Stimulated activated CD8-positive, alpha-beta memory T cell treated with anti-CD3 and anti-CD28 coated beads, Interleukin-7, amount 100 ng/mL, for 1 hour (primary cell): Measurements from ENCODE around the gene TCAF2.
"Not testable (repeated sequence)": the region's sequence is repeated elsewhere in the genome, so short reads cannot be mapped to it uniquely, and the experiment has no call there.

Experiments
- DNase-seq, 2 donors: peaks; one replicate each; pipeline ENCODE4 v3.0.0-alpha.2; 2020; ENCODE audit warnings: low read depth in 2 of 2

Gene TCAF2

GRCh38 chr7:143620646-143621045 is at the start of gene TCAF2:
Gene TCAF2 (plus strand): TSS chr7:143620974.
- peak; percentile 37 to 50 for DNase-seq

DNA sequence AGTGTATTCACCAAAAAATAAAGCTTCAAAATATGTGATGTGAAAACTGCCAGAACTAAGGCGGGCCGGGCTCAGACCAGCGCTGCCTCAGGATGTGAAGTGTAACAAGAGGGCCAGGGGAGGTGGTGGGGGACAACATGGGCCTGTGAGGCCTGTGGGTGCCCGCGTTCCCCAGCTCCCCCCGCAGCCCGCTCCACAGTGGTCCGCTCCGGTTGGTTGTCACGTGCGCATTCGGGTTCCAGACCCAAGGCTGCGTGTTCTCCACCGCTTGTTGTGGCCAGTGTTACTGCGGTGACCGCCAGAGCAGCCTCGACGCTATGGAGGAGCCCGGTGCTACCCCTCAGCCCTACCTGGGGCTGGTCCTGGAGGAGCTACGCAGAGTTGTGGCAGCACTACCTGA is 49.3 kb upstream of the TCAF2 start, which contains the start of gene CTAGE15:
Gene CTAGE15 (plus strand): TSS at position 301 of the 400 bp plus-strand sequence. CDS start 17 bp downstream, at position 318.
- not testable (repeated sequence) for DNase-seq

GRCh38 chr7:143588183-143588582 is 32.6 kb upstream of the TCAF2 start:
- not testable (repeated sequence) for DNase-seq

DNA sequence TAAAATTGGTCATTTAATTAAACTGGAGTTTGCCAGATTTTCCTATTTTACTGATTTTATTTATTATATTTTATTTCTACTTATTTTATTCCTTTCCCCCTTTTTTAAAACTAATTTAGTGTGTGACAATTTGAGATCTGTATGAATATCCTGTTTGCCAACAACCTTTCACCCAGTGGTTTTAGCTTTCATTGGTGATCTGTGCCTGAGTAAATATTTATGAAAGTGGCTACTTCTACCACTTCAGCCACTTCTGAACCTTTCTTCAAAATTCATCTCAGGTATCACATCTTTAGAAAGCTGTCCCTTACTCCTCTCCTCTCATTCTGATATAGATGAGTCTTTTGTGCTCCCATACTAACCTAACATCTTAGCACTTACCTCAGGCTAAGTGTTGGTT is 30.9 kb upstream of the TCAF2 start:
- DNase-seq = not testable (repeated sequence)

DNA sequence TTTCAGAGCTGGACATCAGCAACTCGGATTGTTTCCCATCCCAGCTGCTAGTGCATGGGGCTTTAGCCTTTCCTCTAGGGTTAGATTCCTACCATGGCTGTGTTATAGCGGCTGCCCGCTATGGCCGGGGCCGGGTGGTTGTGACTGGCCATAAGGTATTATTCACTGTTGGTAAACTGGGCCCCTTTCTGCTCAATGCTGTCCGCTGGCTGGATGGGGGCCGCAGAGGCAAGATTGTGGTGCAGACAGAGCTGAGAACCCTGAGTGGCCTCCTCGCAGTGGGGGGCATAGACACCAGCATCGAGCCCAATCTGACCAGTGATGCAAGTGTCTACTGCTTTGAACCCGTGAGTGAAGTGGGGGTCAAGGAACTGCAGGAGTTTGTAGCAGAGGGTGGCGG is 22.7 kb upstream of the TCAF2 start:
- DNase-seq = not testable (repeated sequence)

DNA sequence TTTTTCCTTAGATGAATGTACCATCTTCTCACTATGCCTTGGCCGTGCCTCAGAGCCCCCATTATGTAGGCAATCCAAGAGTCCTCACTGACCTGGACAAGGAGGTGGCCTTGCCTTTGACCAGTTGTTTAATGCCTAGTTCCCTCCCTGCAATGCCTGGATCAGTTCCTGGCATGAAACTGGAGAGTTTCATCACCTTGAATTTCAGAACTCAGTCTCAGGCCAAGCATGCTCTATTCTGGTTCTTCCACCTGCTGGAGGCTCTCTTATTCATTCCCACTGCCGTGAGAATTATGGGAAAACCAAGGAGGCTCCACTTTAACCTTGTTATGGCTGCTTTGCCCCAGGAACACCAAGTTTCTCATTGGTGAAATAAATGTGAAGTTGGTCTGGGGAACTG is 17.2 kb upstream of the TCAF2 start:
- not testable (repeated sequence) for DNase-seq

GRCh38 chr7:143606088-143606487 is 14.7 kb upstream of the TCAF2 start:
- not testable (repeated sequence) for DNase-seq

DNA sequence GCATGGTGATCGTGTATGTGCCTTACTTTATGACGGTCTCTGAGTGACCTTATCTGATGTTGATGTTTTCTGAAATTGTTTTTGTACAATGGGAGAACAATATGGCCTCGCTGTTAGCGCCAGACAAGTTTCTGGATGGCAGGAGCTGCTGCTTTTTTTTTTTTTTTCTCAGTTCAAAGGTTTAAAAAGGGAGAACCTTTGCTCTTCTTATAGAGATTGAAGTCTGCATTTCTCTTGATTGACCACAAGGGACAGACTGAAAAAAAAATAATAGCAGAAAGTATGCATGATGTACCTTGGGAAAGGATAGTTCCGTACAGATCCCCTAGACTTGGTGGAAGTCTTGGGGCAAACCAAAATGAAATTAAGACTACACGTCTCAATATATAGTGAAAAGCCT is 5.2 kb upstream of the TCAF2 start:
- DNase-seq = not testable (repeated sequence)

DNA sequence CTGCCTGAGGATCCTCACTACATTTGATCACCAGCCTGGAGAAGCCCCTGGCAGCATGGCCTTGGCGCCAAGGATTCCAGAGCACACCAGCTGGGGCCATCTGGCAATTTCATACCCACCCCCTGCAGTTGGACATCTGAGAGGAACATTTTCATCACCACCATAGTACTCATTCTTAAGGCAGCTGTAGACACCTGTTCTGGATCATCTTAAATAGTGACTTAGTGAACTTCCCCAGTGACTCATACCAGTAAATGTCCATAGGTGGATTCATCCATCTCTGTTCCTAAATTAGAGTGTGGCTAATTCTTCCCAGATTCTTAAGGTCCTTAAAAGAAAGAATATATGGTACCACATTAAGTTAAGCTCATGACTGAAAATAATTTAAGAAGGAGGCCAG is 3.6 kb upstream of the TCAF2 start:
- DNase-seq = not testable (repeated sequence)

GRCh38 chr7:143620058-143620457 is 716 bp upstream of the TCAF2 start:
- not testable (repeated sequence) for DNase-seq

GRCh38 chr7:143621175-143621574 is 401 bp downstream of the TCAF2 start:
- DNase-seq = not testable (repeated sequence)

DNA sequence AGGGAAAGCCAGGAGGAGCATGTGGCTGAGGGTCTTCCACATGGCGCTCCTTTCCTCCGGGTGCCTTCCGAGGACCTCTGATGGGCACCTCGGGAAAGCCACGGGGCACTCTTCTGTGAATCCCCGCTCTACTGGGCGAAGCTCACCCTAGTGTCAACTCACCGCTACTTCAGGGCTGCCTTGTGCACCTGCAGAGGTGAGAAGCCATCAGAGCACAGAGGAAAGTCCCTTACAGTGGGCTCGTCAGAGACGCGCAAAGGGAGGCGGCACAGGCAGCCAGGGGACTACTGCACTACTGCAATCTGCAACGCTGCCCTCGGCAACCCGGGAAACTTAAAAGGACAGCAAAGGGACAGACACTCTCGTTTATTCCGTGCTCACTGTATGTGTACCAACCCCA is 1.4 kb downstream of the TCAF2 start:
- not testable (repeated sequence) for DNase-seq

- DNase-seq = not testable (repeated sequence)
Measured at GRCh38 chr7:143630653-143631052, 9.9 kb downstream of the TCAF2 start.

DNA sequence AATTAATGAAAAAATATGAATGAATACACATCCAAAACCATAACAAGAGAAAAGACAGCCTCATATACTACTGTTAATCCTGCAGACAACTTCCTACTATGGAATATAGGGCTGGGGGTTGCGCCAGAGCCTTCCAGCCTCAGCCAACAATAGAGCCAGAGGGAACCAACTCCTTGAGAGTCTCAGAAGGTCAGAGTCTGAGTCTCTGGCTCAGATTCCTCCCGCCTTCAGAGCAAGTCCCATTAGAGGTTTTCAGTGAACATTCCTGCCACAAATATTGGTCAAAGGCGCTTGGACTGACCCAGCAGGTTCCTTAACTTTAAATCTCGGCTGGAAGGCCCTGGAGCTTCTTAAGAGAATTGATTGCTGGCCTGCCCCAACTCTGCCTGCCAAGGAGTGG is 11.7 kb downstream of the TCAF2 start:
- not testable (repeated sequence) for DNase-seq

GRCh38 chr7:143633013-143633618 is 12.3 kb downstream of the TCAF2 start:
- not testable (repeated sequence) for DNase-seq

DNA sequence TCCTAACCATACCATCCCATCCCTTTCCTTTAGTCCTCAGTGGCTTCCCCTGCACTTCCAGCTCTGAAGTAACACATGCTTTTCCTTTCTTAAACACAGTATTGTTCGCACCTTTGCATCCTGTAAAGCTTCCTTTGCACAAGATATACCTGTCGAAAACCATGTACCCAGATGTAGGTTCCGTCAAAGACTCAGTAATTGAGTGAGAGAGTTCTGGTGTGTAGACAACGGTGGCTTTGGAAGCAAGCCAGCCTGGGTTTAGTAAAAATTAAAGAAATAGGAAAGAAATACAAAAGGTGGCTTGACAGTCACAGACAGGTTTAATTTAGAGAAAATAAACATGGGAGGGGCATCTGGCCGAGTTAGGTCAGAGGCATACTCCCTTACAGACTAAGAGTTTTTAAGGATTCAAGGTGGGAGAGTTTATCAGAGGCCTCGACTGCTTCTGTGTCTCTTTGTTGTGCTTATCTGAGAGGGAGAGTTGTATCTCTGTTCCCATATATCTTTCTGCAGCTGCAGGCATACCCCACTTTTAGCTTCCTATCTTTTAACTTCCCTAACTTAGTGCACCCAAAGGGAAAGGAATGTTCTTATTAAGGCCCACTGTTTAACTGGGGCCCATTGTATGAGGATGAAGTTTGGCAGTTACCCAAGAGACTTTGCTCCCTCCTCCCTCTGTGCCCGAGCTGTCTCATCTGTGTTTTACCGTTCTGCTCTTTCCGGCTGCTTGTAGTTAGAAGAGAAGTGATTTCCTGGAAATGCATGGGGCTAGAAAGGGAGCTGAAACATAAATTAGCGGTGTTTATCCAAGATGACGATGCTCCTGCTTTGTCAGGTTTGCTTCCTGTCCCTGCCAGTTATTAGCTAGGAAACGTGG is 14.8 kb downstream of the TCAF2 start:
- DNase-seq = not testable (repeated sequence)

- DNase-seq = not testable (repeated sequence)
Measured at GRCh38 chr7:143639372-143639771, 18.6 kb downstream of the TCAF2 start.

DNA sequence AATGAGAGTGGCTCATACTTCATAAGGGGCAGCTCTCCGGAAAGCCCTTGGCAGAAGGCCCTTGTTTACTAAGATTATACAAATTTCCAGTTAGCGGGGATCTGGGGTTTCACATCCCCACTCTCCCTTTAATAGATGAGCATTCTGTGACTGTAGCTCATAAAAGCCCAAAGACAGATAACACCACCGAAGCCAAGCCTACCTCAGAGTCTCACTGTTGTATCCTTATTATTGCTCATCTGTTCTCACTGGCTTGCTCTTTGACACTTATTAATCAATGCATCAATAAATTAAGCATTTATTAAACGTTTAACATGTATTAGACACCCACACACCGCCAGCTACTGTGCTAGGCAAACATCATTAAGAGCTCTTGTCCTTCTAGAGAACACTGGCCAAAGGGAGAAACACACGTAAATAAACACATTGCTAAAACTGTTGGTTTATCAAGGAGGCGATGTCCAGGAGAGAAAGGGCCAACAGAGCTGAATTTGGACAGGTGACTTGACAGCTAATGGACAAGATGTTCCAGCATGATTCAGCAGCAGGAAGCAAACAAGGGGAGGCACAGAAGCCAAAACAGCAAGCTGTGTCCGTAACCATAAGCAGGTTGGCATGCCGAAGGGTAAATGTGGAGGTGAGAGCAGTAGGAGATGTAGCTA is 19.9 kb downstream of the TCAF2 start:
- DNase-seq = not testable (repeated sequence)

GRCh38 chr7:143646598-143646997 is 25.8 kb downstream of the TCAF2 start:
- DNase-seq = not testable (repeated sequence)

GRCh38 chr7:143649902-143650301 is 29.1 kb downstream of the TCAF2 start:
- DNase-seq = not testable (repeated sequence)

DNA sequence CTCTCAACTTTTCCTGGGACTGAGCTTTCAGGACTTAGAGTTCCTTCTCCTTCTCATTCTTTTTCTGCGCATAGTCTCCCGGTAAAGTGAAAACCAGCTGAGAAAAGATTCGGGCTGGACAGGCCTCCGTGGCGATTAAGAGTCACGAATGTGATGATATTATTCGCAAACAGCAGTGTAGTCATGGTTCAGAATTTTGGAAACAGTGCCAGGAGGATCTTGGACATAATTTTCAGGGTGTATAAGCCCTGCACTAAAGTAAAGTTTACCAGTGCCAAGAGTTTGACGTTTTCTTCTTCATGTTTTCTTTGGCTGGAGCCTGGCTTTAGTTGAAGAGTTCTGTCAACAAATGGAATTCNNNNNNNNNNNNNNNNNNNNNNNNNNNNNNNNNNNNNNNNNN is 29.7 kb downstream of the TCAF2 start:
- not testable (repeated sequence) for DNase-seq
